GM23338 (cell line): ENCODE measurements around the gene PIEZO2. TPM values are rescaled to one million over a fixed set of nuclear protein-coding genes. Genes with fewer than 3 reads are reported as not detected.

Experiments used
- ATAC-seq: fragments of 200-7000 bp; cut with Tn5 transposase; 3 replicates; pipeline ENCODE4 v1.9.1; 2020
- DNase-seq: peaks from one replicate; pipeline ENCODE4 v3.0.0-alpha.2; 2015; ENCODE audit warnings: low spot score
- H2AFZ ChIP-seq: fragments of 200-600 bp; sonication (generic); 2 replicates; pipeline ENCODE4 v1.8.0; 2016; ENCODE audit warnings: antibody characterized with exemption, mild to moderate bottlenecking, moderate library complexity
- H3F3A ChIP-seq: fragments of 200-600 bp; sonication (generic); replicated peaks from 2 replicates; pipeline ENCODE4 v1.8.0; 2017; ENCODE audit warnings: antibody characterized with exemption, mixed run types, low read depth
- H3K27ac ChIP-seq: fragments of 200-600 bp; sonication (generic); 2 replicates; pipeline ENCODE4 v1.6.1; 2016; ENCODE audit warnings: low read depth
- H3K27me3 ChIP-seq: fragments of 200-600 bp; sonication (generic); 2 replicates; pipeline ENCODE4 v1.8.0; 2016; ENCODE audit warnings: mild to moderate bottlenecking, mixed run types, moderate library complexity; ENCODE audit not compliant: insufficient read depth
- H3K36me3 ChIP-seq: fragments of 200-600 bp; sonication (generic); 2 replicates; pipeline ENCODE4 v1.8.0; 2016; ENCODE audit warnings: mild to moderate bottlenecking; ENCODE audit not compliant: insufficient read depth
- H3K4me1 ChIP-seq: fragments of 200-600 bp; sonication (generic); 2 replicates; pipeline ENCODE4 v1.8.0; 2016; ENCODE audit warnings: mild to moderate bottlenecking, moderate library complexity; ENCODE audit not compliant: insufficient read depth
- H3K4me2 ChIP-seq: fragments of 200-600 bp; sonication (generic); 2 replicates; pipeline ENCODE4 v1.7.1; 2017; ENCODE audit warnings: mixed run types
- H3K4me3 ChIP-seq: fragments of 200-600 bp; sonication (generic); 2 replicates; pipeline ENCODE4 v1.6.1; 2016; ENCODE audit warnings: mixed run types
- H3K79me2 ChIP-seq: fragments of 200-600 bp; sonication (generic); replicated peaks from 2 replicates; pipeline ENCODE4 v1.8.0; 2017; ENCODE audit warnings: mild to moderate bottlenecking; ENCODE audit not compliant: insufficient read depth
- H3K9me2 ChIP-seq: fragments of 200-600 bp; sonication (generic); 2 replicates; pipeline ENCODE4 v1.8.0; 2017; ENCODE audit not compliant: insufficient read depth
- H4K20me1 ChIP-seq: fragments of 200-600 bp; sonication (generic); replicated peaks from 2 replicates; pipeline ENCODE4 v1.8.0; 2017; ENCODE audit warnings: mild to moderate bottlenecking; ENCODE audit not compliant: insufficient read depth
- H3K27ac Mint-ChIP-seq: 2 replicates; pipeline ENCODE4 v1.8.0; 2020; ENCODE audit warnings: inconsistent platforms, mild to moderate bottlenecking, moderate library complexity, mixed read lengths
- H3K27me3 Mint-ChIP-seq: 3 replicates; pipeline ENCODE4 v1.8.0; 2022; ENCODE audit warnings: low read depth, mild to moderate bottlenecking, moderate library complexity, mixed read lengths, inconsistent platforms; ENCODE audit not compliant: insufficient read depth, poor library complexity
- H3K36me3 Mint-ChIP-seq: 3 replicates; pipeline ENCODE4 v1.8.0; 2021; ENCODE audit warnings: low read depth, mild to moderate bottlenecking, inconsistent platforms, moderate library complexity, mixed read lengths
- H3K4me1 Mint-ChIP-seq: 3 replicates; pipeline ENCODE4 v1.8.0; 2020; ENCODE audit warnings: mild to moderate bottlenecking, inconsistent platforms, mixed read lengths
- H3K4me3 Mint-ChIP-seq: 3 replicates; pipeline ENCODE4 v1.8.0; 2021; ENCODE audit warnings: moderate library complexity, mild to moderate bottlenecking, inconsistent platforms, mixed read lengths
- H3K9me3 Mint-ChIP-seq: 3 replicates; pipeline ENCODE4 v1.8.0; 2020; ENCODE audit warnings: moderate library complexity, mild to moderate bottlenecking, inconsistent platforms, mixed read lengths
- CREB1 ChIP-seq: fragments of 250-450 bp; sonication (Bioruptor Pico); IDR thresholded peaks from 2 replicates; pipeline ENCODE4 v1.5.0; 2020; ENCODE audit warnings: low read depth, mild to moderate bottlenecking, moderate library complexity
- EZH2 ChIP-seq: fragments of 200-600 bp; sonication (generic); IDR thresholded peaks from one replicate; pipeline ENCODE4 v1.8.0; 2017; ENCODE audit warnings: antibody characterized with exemption, mild to moderate bottlenecking, low read depth; ENCODE audit not compliant: unreplicated experiment
- ZNF114 ChIP-seq: fragments of 250-450 bp; sonication (Bioruptor Pico); IDR thresholded peaks from 2 replicates; pipeline ENCODE4 v1.5.0; 2020; ENCODE audit warnings: mild to moderate bottlenecking, moderate library complexity
- polyA plus RNA-seq: library from polyadenylated mRNA; unstranded; fragments of >200 nt; fragmentation: Nextera tagmentation; extraction: Ambion mirVana; gene quantifications from 2 replicates; pipeline ENCODE4 v1.2.1, GENCODE V29; 2016
- total RNA-seq: library from RNA; depleted of rRNA; stranded (reverse); fragments of >200 nt; shearing (Covaris generic); gene quantifications from 2 replicates; pipeline ENCODE4 v1.2.3, GENCODE V29; 2014
- TF ChIP-seq, protein P1 (sequence below): IDR thresholded peaks from one replicate; pipeline ENCODE4 v1.6.1; 2018; ENCODE audit warnings: antibody characterized with exemption; ENCODE audit not compliant: unreplicated experiment

The PIEZO2 gene
- total and polyA plus RNA-seq, 2 experiments from 2014 or later = 4.8 to 8.2 TPM

DNA sequence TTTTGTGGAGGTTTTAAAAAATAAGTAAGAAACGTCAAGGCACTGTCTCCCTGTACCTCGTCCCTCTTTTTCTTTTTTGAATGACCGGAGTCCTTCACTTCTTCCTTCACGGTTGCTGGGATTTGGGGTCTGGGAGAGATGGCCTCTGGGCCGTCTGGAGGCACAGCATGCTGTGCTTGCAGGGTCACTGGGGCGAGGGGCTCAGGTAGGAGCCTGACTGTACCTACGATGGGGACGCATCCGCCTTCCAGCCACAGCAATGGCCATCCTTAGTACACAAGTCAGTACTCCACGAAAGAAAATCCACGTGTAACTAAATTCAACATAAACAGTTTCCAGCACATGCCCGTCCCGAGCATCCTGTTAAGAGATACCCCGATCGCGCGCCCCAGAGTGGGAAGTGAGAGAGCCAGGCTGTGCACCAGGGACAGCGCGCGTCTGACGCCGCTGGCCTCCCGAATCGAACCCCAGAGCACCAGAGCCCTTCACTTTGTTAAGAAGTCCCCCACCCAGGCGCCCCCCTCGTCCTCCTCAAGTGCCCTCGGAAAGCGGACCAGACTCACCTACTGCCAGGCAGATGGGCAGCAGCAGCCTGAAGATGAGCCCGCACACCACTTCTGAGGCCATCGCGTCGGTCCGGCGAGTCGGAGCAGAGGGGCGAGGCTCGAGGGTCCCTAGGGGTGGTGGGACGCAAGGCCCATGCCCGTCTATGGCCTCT, 1.2 kb downstream of the PIEZO2 start:
- Histone ChIP-seq H3K4me1 (peaks cover 37% of the 10 kb centered on the region), H3K36me3 (no peaks in the 10 kb centered on the region), H3K4me3 (peak overlapping the region; percentile 65), H3K27ac (no peak overlapping the region), H3K4me2 (peak overlapping the region; percentile 86), H3F3A (no peaks in the 10 kb centered on the region), H4K20me1 (no peaks in the 10 kb centered on the region), H2AFZ (peak overlapping the region; percentile 75), H3K9me2 (no peaks in the 10 kb centered on the region), H3K79me2 (no peaks in the 10 kb centered on the region), H3K27me3 (peaks cover 62% of the 10 kb centered on the region)
- Mint-ChIP-seq H3K27me3 (peaks cover 25% of the 10 kb centered on the region), H3K36me3 (peaks cover 2% of the 10 kb centered on the region), H3K4me1 (peaks cover 52% of the 10 kb centered on the region), H3K9me3 (peaks cover 4% of the 10 kb centered on the region; the same call in 2 of the 3 replicates), H3K4me3 (peak overlapping the region; percentile 77), H3K27ac (no peak overlapping the region)
- DNase-seq (peak; percentile 47), ATAC-seq (peak; percentile 6)
- TF ChIP-seq EZH2 (peak; percentile 72), ZNF114 (CRISPR knock-in tag) (no peak)

DNA sequence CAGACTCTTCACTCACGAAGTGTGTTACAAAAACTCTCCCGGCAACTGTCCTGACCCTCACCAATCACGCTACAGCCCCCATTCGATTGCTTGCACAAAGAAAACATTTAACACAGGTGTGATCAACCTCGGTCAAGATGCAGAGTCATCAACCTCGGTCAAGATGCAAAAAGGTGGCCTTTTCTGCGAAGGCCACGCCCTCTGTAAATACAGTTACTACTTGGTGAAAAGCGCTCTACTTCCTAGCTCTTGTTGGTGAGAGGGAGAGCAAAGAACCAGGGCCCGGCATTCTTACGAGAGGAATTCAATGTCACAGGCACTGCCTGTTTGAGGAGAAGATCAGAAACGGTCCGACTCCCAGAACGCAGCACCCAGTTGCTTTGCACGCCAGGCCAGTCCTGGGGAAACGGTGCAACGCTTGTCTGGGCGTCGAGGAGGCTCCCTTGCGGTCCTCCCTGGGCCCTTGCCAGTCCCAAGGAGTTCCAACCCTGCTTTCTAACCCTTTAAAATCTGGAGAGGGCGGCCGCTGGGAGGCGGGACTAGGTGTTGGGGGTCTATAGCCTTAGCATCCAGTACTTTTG, 1.9 kb downstream of the PIEZO2 start:
- peaks cover 50% of the 10 kb centered on the region for H3K4me1 Mint-ChIP-seq
- peak; percentile 9 for TF ChIP-seq EZH2
- TF ChIP-seq, protein P1, sequence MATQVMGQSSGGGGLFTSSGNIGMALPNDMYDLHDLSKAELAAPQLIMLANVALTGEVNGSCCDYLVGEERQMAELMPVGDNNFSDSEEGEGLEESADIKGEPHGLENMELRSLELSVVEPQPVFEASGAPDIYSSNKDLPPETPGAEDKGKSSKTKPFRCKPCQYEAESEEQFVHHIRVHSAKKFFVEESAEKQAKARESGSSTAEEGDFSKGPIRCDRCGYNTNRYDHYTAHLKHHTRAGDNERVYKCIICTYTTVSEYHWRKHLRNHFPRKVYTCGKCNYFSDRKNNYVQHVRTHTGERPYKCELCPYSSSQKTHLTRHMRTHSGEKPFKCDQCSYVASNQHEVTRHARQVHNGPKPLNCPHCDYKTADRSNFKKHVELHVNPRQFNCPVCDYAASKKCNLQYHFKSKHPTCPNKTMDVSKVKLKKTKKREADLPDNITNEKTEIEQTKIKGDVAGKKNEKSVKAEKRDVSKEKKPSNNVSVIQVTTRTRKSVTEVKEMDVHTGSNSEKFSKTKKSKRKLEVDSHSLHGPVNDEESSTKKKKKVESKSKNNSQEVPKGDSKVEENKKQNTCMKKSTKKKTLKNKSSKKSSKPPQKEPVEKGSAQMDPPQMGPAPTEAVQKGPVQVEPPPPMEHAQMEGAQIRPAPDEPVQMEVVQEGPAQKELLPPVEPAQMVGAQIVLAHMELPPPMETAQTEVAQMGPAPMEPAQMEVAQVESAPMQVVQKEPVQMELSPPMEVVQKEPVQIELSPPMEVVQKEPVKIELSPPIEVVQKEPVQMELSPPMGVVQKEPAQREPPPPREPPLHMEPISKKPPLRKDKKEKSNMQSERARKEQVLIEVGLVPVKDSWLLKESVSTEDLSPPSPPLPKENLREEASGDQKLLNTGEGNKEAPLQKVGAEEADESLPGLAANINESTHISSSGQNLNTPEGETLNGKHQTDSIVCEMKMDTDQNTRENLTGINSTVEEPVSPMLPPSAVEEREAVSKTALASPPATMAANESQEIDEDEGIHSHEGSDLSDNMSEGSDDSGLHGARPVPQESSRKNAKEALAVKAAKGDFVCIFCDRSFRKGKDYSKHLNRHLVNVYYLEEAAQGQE = no peak
- ATAC-seq = peak; percentile 1
- H3K36me3 Mint-ChIP-seq = peaks cover 2% of the 10 kb centered on the region
- DNase-seq = peak; percentile 68
- H3K79me2 ChIP-seq = no peaks in the 10 kb centered on the region
- H4K20me1 ChIP-seq = 0 out of 2 replicates have a peak, but pooled peaks cover under 1% of the 10 kb centered on the region
- H3K4me2 ChIP-seq = peak overlapping the region; percentile 86
- peaks cover 62% of the 10 kb centered on the region for H3K27me3 ChIP-seq
- no peaks in the 10 kb centered on the region for H3K36me3 ChIP-seq
- peaks cover 4% of the 10 kb centered on the region; the same call in 2 of the 3 replicates for H3K9me3 Mint-ChIP-seq
- peaks cover 37% of the 10 kb centered on the region for H3K4me1 ChIP-seq
- H3F3A ChIP-seq = no peaks in the 10 kb centered on the region
- H3K27ac Mint-ChIP-seq = no peak overlapping the region
- no peaks in the 10 kb centered on the region for H3K9me2 ChIP-seq
- peak overlapping the region; percentile 75 for H2AFZ ChIP-seq
- peaks cover 25% of the 10 kb centered on the region for H3K27me3 Mint-ChIP-seq
- peak overlapping the region; percentile 65 for H3K4me3 ChIP-seq
- no peak overlapping the region for H3K27ac ChIP-seq
- H3K4me3 Mint-ChIP-seq = peak overlapping the region; percentile 77

DNA sequence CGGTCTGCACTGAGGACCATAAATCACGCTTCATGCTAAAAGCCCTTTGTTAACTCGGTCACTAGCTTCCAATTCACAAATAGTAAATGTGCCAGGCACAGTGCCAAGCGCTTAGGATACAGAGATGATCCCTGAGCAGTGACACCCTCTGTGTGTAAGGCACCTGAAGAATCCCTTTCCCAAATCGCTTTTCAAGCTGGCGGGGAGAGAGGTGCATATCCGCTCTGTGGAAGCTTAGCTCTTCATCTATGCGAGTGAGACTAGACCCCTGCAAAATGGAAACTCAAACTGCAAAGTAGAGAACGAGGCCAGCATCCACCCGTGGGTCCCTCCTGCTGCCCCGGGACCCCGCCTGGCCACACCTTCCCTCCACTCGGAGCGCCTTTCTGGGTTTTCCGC, 2.4 kb downstream of the PIEZO2 start:
- peaks cover 2% of the 10 kb centered on the region for H3K36me3 Mint-ChIP-seq
- TF ChIP-seq EZH2 (peak; percentile 21), CREB1 (no peak)
- H3K4me3 Mint-ChIP-seq = peak overlapping the region; percentile 77
- peak overlapping the region; percentile 75 for H2AFZ ChIP-seq
- peaks cover 25% of the 10 kb centered on the region for H3K27me3 Mint-ChIP-seq
- peak; percentile 24 for DNase-seq
- ATAC-seq = peak; percentile 1; the same call in 1 of the 3 replicates
- peaks cover 62% of the 10 kb centered on the region for H3K27me3 ChIP-seq
- H4K20me1 ChIP-seq = 0 out of 2 replicates have a peak, but pooled peaks cover 3% of the 10 kb centered on the region
- H3K9me3 Mint-ChIP-seq = peaks cover 4% of the 10 kb centered on the region; the same call in 2 of the 3 replicates
- H3K4me1 Mint-ChIP-seq = peaks cover 49% of the 10 kb centered on the region
- peak overlapping the region; percentile 86 for H3K4me2 ChIP-seq
- H3K9me2 ChIP-seq = no peaks in the 10 kb centered on the region
- no peak overlapping the region for H3K27ac ChIP-seq
- H3K79me2 ChIP-seq = no peaks in the 10 kb centered on the region
- no peaks in the 10 kb centered on the region for H3K36me3 ChIP-seq
- peaks cover 37% of the 10 kb centered on the region for H3K4me1 ChIP-seq
- no peak overlapping the region for H3K27ac Mint-ChIP-seq
- H3K4me3 ChIP-seq = peak overlapping the region; percentile 65
- no peaks in the 10 kb centered on the region for H3F3A ChIP-seq
